ENCODE measurements around the gene BTBD17. TPM values are rescaled to one million over a fixed set of nuclear protein-coding genes. Genes with fewer than 3 reads are reported as not detected.
A peak's percentile ranks its signal among the peaks of the same experiment; 100 is the strongest.

The BTBD17 gene
- total and polyA plus RNA-seq, 10 of the 15 experiments (the other 5 are each of a cell fraction or from before 2014, with no cell fraction given): not detected

DNA sequence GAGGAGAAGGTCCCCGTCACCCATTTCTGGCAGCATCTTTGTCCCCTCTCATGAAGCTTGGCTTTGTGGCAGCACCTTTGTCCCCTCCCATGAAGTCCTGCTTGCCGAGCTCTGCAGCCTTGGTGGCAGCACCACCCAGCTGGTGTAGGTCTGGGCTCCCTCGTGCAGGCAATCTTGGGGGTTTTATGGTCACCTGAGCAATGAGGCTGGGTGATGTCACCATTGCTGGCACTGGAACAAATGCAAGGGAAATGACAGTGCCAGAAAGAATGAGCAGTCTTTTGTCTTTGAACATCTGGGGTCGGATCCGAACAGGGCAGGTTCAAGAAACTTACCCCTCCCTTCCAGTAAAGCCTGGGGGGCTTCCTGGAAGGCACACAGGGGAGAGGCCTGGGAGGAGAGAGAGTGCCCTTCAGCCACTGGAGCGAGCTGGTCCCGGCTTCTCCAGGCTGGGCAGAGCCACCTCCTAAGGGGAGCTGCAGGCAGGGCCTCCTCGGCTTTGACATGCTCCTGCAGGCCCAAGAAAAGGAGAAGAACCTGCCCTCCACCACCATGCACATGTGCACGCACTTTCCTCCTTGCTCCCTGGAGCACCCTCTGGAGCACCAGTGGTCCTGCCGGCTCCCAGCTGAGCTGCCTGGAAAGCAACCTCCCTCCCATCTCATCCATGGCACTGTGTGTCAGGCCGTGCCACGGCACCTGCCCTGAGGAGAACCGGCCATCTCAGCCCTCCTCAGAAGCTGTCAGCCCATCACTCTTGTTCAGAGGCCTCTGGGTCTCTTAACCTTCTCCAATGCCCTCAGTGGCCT lies 16.0 kb downstream of the BTBD17 start:
- ChIA-PET RAD21 (ENCODE audit: unreplicated experiment) (no interaction called here), SMC1A (ENCODE audit: uncharacterized antibody, unreplicated experiment) (no interaction called here), POLR2A (no interaction called here), CTCF (no interaction called here)
- Histone ChIP-seq H3K4me1 (ENCODE audit: control insufficient read depth, insufficient read depth, low read length) (no peaks in the 10 kb centered on the region), H2AFZ (ENCODE audit: control insufficient read depth, low read depth, low read length) (no peak overlapping the region), H3K27ac (ENCODE audit: control insufficient read depth, insufficient read depth) (no peak overlapping the region), H3K27me3 (replicated peaks in 1 of 2; ENCODE audit: control insufficient read depth in 2 of 2, insufficient read depth in 2 of 2, low read length in 1 of 2) (no peaks in the 10 kb centered on the region; a peak in 2 of 4 replicates), H3K9ac (ENCODE audit: control insufficient read depth, insufficient read depth, low read length) (no peak overlapping the region), H3K4me3 (no peak overlapping the region), H3K79me2 (ENCODE audit: control insufficient read depth, insufficient read depth, low read length) (no peaks in the 10 kb centered on the region), H3K36me3 (ENCODE audit: control insufficient read depth in 2 of 2, insufficient read depth in 2 of 2, low read length in 1 of 2) (no peaks in the 10 kb centered on the region), H3K9me3 (replicated peaks; ENCODE audit: control insufficient read depth, insufficient read depth, low read length) (no peaks in the 10 kb centered on the region), H3K4me2 (ENCODE audit: control insufficient read depth, insufficient read depth) (no peak overlapping the region), H4K20me1 (ENCODE audit: control insufficient read depth, insufficient read depth) (no peaks in the 10 kb centered on the region)
- WGBS (ENCODE audit: insufficient coverage, insufficient replicate concordance, low lambda C conversion rate, missing lambda C conversion rate): 12% methylated on average over 13 of the region's 13 CpGs
- no peak for FAIRE-seq
- no peak for DNase-seq (ENCODE audit: low read depth, low spot score)
- TF ChIP-seq BHLHE40 (IDR thresholded peaks at IDR 0.05; ENCODE audit: borderline replicate concordance in 1 of 2, low read depth in 2 of 2, low read length in 1 of 2) (peak in 1 of 2 experiments; percentile 37; a peak in 1 of 4 replicates), HDGF (IDR thresholded peaks at IDR 0.05) (no peak)
- intact Hi-C loops (cut with micrococcal nuclease; ENCODE audit: unreplicated experiment): no loop called here
- BruUV-seq (replicated peaks): no TSS peak
- in situ Hi-C loops (cut with MboI): no loop called here
- peak; percentile 53 for ATAC-seq

- Histone ChIP-seq H3K4me2 (ENCODE audit: control insufficient read depth, insufficient read depth) (no peak overlapping the region), H3K4me3 (no peak overlapping the region), H3K79me2 (ENCODE audit: control insufficient read depth, insufficient read depth, low read length) (no peaks in the 10 kb centered on the region), H2AFZ (ENCODE audit: control insufficient read depth, low read depth, low read length) (no peak overlapping the region), H3K9ac (ENCODE audit: control insufficient read depth, insufficient read depth, low read length) (no peak overlapping the region), H3K27me3 (replicated peaks in 1 of 2; ENCODE audit: control insufficient read depth in 2 of 2, insufficient read depth in 2 of 2, low read length in 1 of 2) (no peaks in the 10 kb centered on the region; a peak in 2 of 4 replicates), H3K4me1 (ENCODE audit: control insufficient read depth, insufficient read depth, low read length) (no peaks in the 10 kb centered on the region), H4K20me1 (ENCODE audit: control insufficient read depth, insufficient read depth) (no peaks in the 10 kb centered on the region), H3K27ac (ENCODE audit: control insufficient read depth, insufficient read depth) (no peak overlapping the region), H3K36me3 (ENCODE audit: control insufficient read depth in 2 of 2, insufficient read depth in 2 of 2, low read length in 1 of 2) (no peaks in the 10 kb centered on the region), H3K9me3 (replicated peaks; ENCODE audit: control insufficient read depth, insufficient read depth, low read length) (no peaks in the 10 kb centered on the region)
- in situ Hi-C loops (cut with MboI): no loop called here
- ChIA-PET POLR2A (no interaction called here), CTCF (interaction anchor here (0.6 kb wide), 1 partner anchor 142 kb away, joined by 4 read pairs; no protein-coding TSS in a partner anchor), SMC1A (ENCODE audit: uncharacterized antibody, unreplicated experiment) (no interaction called here), RAD21 (ENCODE audit: unreplicated experiment) (no interaction called here)
- TF ChIP-seq SMARCA5 (IDR thresholded peaks at IDR 0.05): no peak
- no peak for TF ChIP-seq SIX5 (IDR thresholded peaks at IDR 0.05; ENCODE audit: low read depth, low read length, severe bottlenecking)
- TF ChIP-seq, protein P1, sequence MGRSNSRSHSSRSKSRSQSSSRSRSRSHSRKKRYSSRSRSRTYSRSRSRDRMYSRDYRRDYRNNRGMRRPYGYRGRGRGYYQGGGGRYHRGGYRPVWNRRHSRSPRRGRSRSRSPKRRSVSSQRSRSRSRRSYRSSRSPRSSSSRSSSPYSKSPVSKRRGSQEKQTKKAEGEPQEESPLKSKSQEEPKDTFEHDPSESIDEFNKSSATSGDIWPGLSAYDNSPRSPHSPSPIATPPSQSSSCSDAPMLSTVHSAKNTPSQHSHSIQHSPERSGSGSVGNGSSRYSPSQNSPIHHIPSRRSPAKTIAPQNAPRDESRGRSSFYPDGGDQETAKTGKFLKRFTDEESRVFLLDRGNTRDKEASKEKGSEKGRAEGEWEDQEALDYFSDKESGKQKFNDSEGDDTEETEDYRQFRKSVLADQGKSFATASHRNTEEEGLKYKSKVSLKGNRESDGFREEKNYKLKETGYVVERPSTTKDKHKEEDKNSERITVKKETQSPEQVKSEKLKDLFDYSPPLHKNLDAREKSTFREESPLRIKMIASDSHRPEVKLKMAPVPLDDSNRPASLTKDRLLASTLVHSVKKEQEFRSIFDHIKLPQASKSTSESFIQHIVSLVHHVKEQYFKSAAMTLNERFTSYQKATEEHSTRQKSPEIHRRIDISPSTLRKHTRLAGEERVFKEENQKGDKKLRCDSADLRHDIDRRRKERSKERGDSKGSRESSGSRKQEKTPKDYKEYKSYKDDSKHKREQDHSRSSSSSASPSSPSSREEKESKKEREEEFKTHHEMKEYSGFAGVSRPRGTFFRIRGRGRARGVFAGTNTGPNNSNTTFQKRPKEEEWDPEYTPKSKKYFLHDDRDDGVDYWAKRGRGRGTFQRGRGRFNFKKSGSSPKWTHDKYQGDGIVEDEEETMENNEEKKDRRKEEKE (IDR thresholded peaks at IDR 0.05): no peak
- TF ChIP-seq HDAC6 (IDR thresholded peaks at IDR 0.05; ENCODE audit: unreplicated experiment): no peak
- WGBS (ENCODE audit: insufficient coverage, insufficient replicate concordance, low lambda C conversion rate, missing lambda C conversion rate): 60% methylated on average over 21 of the region's 21 CpGs
- FAIRE-seq: no peak
- DNase-seq (ENCODE audit: low read depth, low spot score): no peak
- intact Hi-C loops (cut with micrococcal nuclease; ENCODE audit: unreplicated experiment): no loop called here
- no peak for ATAC-seq
- no TSS peak for BruUV-seq (replicated peaks)
These were observed 17.0 kb downstream of the BTBD17 start for GRCh38 chr17:74344658-74345057.

All from GM12878 (cell line).